PFSK-1 (cell line): Measurements from ENCODE around the gene ARTN.

Source experiments
- FOXP2 ChIP-seq: optimal IDR thresholded peaks from 2 replicates; pipeline ENCODE3; 2011; ENCODE audit warnings: borderline replicate concordance, control low read depth, inconsistent platforms; ENCODE audit not compliant: insufficient read depth; ENCODE audit errors: extremely low read length, extremely low read depth
- POLR2AphosphoS5 ChIP-seq: IDR thresholded peaks from 2 replicates; pipeline ENCODE4 v1.6.1; 2012; ENCODE audit warnings: low read depth, mild to moderate bottlenecking, control low read depth, low read length, moderate library complexity
- REST ChIP-seq, 2 experiments: IDR thresholded peaks; 2 replicates each; pipeline versions ENCODE4 v1.6.1 to v1.8.0; 2011 to 2012; ENCODE audit warnings: low read depth in 2 of 2, low read length in 2 of 2, control low read depth in 1 of 2, inconsistent platforms in 1 of 2, mild to moderate bottlenecking in 1 of 2, moderate library complexity in 1 of 2; ENCODE audit not compliant: insufficient read depth in 1 of 2
- TAF1 ChIP-seq: IDR thresholded peaks from 2 replicates; pipeline ENCODE4 v1.6.1; 2012; ENCODE audit warnings: low read length, control low read depth, borderline replicate concordance; ENCODE audit not compliant: insufficient read depth

GRCh38 chr1:43976045-43976444 lies 42.4 kb downstream of the ARTN start:
- TF ChIP-seq TAF1 (no peak), POLR2AphosphoS5 (no peak), REST (IDR thresholded peaks at IDR 0.05; ENCODE audit: insufficient read depth in 1 of 2, low read depth in 2 of 2, low read length in 2 of 2) (no peak), FOXP2 (no peak)
